HG03159 (cell line): ENCODE measurements around the gene OPA3.
"Not testable (repeated sequence)": the region's sequence is repeated elsewhere in the genome, so short reads cannot be mapped to it uniquely, and the experiment has no call there.

Experiments
- ATAC-seq: cut with Tn5 transposase; IDR thresholded peaks from one replicate; pipeline ENCODE4 v1.9.1; 2021; ENCODE audit warnings: mild to moderate bottlenecking, moderate library complexity; ENCODE audit not compliant: unreplicated experiment

The OPA3 gene

DNA sequence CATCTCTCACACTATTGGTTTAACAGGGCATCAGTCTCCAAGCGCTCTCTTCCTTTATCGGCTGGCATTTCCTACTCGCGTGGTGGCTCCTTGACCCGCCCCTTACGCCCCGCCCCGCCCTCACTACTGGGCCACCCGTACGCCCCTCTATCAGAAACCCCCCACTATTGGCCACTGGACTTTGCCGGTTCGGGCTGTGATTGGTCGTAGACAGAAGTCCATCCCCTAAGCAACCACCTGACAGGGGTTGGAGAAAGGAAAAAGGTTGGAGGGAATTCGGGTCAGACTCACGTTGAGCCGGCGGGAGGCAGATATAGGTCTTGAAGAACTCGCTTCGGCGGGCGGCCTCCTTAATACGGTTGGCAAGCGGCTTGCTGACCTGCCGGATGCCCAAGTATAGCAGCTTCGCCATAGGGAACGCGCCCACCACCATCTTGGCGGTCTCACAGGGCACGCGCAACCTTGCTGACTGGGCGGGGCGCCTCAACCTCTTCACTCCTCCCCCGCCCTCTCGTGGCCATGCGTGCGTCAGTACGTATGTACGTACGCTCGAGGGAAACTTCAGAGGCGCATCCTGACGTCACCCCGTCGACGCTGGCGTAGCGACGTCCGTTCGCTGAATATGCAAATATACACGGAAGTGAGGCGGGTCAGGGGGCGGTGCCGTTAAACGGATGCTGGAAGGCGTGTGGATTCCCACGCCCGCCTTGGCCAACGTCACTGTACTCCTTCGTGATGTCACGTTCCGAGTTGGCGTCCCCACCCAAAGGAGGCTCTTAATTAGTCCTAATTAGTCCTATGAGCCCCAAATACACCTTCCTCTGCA is at the start of gene OPA3:
OPA3 (minus strand) TSS at position 471 of the 826 bp plus-strand sequence; CDS start at position 433, 38 bp downstream.
- ATAC-seq = peak; percentile 90

DNA sequence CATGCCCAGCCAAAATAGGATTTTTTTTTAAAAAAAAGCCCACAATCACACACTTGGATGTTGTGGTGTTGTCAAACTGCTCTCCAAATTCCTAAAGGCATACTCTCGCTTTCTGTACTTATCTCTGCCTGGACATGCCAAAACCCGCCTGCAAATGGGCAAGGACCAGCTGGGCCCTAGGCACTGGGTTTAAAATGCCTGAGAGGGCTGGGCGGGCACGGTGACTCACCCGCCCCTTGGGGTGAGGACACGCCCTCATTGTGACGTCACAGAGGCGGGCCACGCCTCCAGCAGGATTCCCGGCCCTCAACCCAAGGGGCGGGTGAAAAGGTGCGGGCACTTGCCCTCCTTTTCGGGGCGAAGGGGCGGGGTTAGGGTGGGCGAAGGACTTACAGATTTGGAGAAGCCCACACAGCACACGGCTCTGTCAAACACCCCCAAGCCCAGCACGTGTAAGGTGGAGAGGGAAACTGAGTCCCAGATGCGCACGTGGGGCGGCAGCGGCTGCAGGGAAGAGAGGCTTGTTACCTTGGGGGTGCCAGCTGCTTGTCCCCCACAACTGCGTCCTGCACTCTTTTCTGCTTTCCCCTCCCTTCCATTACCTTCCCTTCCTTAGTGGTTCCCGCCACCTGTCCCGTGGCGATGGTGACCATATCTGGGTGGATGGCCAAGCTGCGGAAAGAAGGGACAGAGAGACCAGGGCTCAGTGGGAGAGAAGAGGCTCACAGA is 48.0 kb upstream of the OPA3 start:
- no peak for ATAC-seq

DNA sequence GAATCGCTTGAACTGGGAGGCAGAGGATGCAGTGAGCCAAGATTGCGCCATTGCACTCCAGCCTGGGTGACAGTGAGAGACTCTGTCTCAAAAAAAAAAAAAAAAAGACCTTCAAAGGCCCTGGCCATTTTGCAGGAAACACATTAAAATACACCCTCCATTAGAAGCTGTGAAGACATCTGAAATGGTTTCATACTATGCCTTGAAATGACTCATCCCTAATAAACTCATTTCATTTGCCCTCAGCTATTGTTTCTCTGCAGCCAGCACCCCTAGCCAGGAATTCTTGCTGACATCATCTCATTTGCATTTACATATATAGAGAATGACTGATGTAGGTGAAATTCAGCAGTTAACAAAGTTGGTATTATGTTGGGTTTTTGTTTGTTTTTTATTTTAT is 45.9 kb upstream of the OPA3 start:
- ATAC-seq = no peak

GRCh38 chr19:45629704-45630103 is 45.1 kb upstream of the OPA3 start:
- ATAC-seq = no peak

- ATAC-seq = not testable (repeated sequence)
These were observed 43.6 kb upstream of the OPA3 start for GRCh38 chr19:45628219-45628618.

- ATAC-seq = no peak
These were observed 39.4 kb upstream of the OPA3 start for GRCh38 chr19:45623984-45624383.

DNA sequence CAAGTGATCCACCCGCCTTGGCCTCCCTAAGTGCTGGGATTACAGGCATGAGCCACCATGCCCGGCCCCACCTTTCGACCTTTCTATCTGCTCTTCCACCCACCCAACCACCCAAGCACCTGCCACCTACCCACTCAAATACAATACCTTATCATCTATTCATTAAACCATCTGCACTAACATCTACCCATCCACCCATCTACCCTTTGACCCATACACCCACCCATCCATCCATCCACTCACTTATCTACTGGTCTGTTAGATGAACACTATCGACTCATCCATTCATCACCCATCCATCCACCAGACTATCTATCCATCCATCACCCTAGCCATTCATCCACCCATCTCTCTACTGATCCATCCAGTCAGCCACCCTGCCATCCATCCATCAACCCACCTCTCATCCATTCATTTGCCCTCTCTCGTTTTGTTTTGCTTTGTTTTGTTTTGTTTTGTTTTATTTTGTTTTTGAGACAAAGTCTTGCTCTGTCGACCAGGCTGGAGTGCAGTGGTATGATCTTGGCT is 37.4 kb upstream of the OPA3 start:
- no peak for ATAC-seq

GRCh38 chr19:45621389-45621788 is 36.8 kb upstream of the OPA3 start:
- ATAC-seq = no peak

- ATAC-seq = no peak
These were observed 32.1 kb upstream of the OPA3 start for GRCh38 chr19:45616704-45617017.

- peak; percentile 50 for ATAC-seq
These were observed 31.4 kb upstream of the OPA3 start for GRCh38 chr19:45615795-45616703.

- ATAC-seq = not testable (repeated sequence)
These were observed 30.5 kb upstream of the OPA3 start for GRCh38 chr19:45615056-45615455.

DNA sequence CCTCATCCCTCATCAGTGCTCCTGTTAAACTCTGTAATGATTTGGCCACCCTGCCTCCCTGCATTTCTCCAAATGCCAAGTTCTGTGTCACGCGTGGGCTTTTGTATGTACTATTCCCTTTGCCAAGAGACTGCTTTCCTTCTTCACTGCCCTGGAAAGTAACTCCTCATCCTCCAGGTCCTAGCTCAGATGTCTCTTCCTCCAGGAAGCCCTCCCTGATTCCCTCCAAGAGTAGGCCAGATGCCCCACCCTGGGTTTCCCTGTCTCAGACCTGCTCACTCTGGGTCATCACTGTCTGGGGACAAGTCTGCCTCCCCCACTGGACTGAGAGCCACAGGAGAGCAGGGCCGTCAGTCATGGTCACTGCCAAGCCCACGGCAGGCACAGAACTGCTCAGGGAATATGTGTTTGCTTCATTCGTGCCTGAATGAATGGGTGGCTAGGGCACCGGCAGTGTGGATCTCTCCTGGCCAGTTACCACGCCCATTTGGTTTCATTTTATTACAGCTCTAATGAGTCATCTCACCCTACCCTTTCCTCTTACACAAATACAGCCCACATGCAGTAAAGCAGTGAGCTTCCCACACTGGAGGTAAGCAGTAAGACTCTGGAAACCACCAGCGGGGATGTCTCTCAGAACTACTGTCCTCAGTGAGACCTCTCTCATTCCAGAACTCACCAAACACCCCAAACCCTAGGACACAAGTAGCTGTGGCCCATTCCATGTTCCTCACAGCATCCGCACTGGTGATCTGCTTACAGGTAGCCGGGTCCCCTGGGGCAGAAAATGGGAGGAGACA is 29.5 kb upstream of the OPA3 start:
- ATAC-seq = peak; percentile 42

GRCh38 chr19:45608948-45609347 is 24.3 kb upstream of the OPA3 start:
- no peak for ATAC-seq

GRCh38 chr19:45607071-45608029 is 22.7 kb upstream of the OPA3 start:
- ATAC-seq = no peak

DNA sequence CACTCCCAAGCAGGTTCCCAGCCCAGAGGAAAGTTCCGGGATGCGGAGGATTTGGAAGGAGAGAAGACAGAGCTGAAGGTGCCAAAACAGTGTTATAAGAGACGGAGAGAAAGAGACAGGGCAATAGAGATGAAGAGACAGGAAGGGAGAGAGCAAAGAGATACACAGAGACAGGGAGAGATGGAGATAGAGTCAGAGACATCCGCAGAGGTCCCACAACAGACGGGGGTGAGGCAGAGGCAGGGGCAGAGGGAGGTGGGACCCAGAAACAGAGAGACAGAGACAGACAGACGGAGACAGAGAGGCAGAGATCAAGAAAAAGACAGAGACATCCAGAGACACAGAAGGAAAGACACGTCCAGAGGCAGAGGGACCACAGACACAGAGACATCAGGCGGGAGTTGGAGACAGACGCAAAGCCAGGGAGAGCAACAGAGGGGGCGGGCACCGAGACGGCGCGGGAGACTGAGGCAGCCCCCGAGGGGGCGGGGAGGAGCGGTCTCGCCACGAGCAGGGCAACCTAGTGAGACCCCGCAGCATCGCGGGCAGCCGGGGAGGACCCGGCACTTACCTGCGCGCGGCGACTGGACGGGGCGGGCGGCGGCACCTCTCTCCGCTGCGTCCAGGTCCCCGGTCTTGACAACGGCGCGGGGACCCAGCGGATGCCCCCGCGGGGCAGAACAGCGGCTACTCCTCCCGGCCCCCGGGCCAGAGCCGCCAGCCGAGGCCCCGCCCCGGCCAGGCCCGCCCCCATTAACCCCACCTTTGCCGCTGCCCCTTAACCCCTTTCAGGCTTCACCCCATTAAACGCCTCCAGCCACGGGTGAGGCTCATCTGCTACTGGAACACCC is 17.1 kb upstream of the OPA3 start, which contains the start of gene GPR4:
GPR4 (minus strand) TSS at position 689 of the 851 bp plus-strand sequence. CDS start 10,346 bp downstream, outside the sequence.
- ATAC-seq = no peak

DNA sequence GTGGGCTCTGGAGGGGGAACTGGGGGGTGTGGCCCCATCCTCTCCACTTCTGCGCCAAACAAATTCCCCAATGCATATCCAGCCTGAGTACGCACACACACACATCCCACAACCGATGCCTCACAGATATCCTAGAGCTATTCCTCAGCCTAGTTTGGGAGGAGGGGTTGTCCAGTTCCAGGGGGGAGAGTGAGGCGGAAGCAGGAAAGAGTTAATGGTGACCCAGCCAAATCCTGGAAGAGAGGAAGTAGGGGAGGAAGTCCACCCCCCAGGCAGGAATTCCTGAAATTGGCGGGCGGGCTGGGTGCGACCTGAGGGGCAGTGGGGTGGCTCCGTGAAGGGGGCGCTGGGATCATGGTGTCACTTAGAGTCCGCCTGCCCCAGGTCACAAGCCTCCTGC is 16.5 kb upstream of the OPA3 start:
- ATAC-seq = no peak

- no peak for ATAC-seq
These were observed 15.8 kb upstream of the OPA3 start for GRCh38 chr19:45600340-45600885.

DNA sequence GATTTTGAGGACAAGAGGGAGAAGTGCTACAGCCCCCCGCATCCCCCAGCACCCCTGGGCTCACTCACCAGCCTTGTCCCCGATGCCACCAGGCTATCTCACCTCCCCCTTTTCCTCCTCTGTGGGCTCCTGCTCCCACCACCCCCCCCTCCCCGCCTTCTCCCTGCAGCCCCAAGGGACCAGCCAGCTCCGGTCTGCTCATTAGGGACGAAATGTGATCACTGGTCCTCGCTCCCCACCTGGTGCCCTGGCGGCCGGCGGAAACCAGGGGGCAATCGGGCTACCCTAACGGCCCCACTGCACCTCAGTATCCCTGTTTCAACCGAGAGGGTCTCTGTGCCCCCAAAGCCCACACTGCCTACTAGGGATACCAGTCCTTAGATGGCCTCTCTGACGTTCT is 14.7 kb upstream of the OPA3 start:
- ATAC-seq = no peak
